ENCODE results near the gene DLEC1.

GRCh38 chr3:38083871-38084333 lies 44.9 kb downstream of the DLEC1 start:
- TF ChIP-seq CTCF (IDR thresholded peaks at IDR 0.05; ENCODE audit: insufficient read depth, low read depth, low read length) = no peak
- no peak for TF ChIP-seq EZH2 (IDR thresholded peaks at IDR 0.05; ENCODE audit: insufficient read depth, low read length)
